Peyer's patch (tissue), 4 donors: ENCODE data around the gene DHRS7B. TPM values are rescaled to one million over a fixed set of nuclear protein-coding genes. Genes with fewer than 3 reads are reported as not detected.

ENCODE experiments used
- small RNA-seq, 2 donors: library from RNA; depleted of rRNA; stranded (forward); fragments of <200 nt; gene quantifications; one replicate each; pipeline ENCODE3, GENCODE V24; 2016
- total RNA-seq, 4 donors: library from RNA; depleted of rRNA; stranded (reverse); fragments of >200 nt; gene quantifications; one replicate each; pipeline ENCODE4 v1.1.0, GENCODE V29; 2016

The DHRS7B gene
- total RNA-seq, 4 donors from 2014 or later = 20.6 to 41.2 (median 26.2) TPM

Small RNA genes within 50 kb of the gene (small RNA-seq; reads per million reads assigned to genes)
- 0 reads per million in 2 donors for gene RN7SL426P

Other genes starting within 250 kb of the DHRS7B start
- 100 to 1,000 TPM; 125 to 229 (median 146) TPM for gene USP22, start 84.0 kb upstream of the DHRS7B start, total RNA-seq
- gene TMEM11, start 87.2 kb downstream of the DHRS7B start, total RNA-seq = 10 to 100 TPM; 19.3 to 26.0 (median 22.5) TPM
- 10 to 100 TPM in 2 of 4 donors, 1 to 10 TPM in 2; 5.0 to 11.4 (median 10.1) TPM for gene NATD1, start 126.4 kb downstream of the DHRS7B start, total RNA-seq
- gene MAP2K3, start 157.7 kb downstream of the DHRS7B start, total RNA-seq = 100 to 1,000 TPM in 2 of 4 donors, 10 to 100 TPM in 2; 54.5 to 133 (median 102) TPM
- 1 to 10 TPM in 1 of 4 donors, under 1 TPM in 1, not detected in 2; 0.94 to 1.7 TPM for gene KCNJ12, start 249.4 kb downstream of the DHRS7B start, total RNA-seq